AG09309 (cell line): Measurements from ENCODE around the gene SHMT1.

Experiments
- DNase-seq: peaks from one replicate; pipeline ENCODE4 v3.0.0-alpha.2; 2010; ENCODE audit warnings: low read depth
- H3K4me3 ChIP-seq: 2 replicates; pipeline ENCODE4 v1.5.1; 2011; ENCODE audit warnings: mild to moderate bottlenecking, low read depth, low read length, moderate library complexity; ENCODE audit not compliant: control insufficient read depth
- TF ChIP-seq, protein P1 (sequence below): IDR thresholded peaks from 2 replicates; pipeline ENCODE4 v1.5.1; 2011; ENCODE audit warnings: mild to moderate bottlenecking, low read depth, low read length, inconsistent platforms; ENCODE audit not compliant: insufficient read depth, control insufficient read depth; ENCODE audit errors: missing control alignments

Gene SHMT1

DNA sequence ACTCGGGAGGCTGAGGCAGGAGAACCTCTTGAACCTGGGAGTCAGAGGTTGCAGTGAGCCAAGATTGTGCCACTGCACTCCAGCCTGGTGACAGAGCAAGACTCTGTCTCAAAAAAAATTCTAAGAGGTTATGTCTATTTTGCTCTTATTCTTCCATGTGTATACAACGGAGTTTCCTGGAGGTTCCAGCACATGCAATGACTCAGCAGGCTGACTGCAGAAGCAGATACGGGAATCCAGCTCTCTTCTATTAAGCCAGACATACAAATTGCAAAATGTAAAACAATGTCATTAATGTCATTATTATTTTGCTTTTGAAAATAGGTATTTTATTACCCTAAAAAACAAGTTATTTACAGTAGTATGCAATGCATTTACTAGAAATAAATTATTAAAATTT is 84.5 kb downstream of the SHMT1 start:
- no peak for DNase-seq
- no peak overlapping the region for H3K4me3 ChIP-seq
- TF ChIP-seq, protein P1, sequence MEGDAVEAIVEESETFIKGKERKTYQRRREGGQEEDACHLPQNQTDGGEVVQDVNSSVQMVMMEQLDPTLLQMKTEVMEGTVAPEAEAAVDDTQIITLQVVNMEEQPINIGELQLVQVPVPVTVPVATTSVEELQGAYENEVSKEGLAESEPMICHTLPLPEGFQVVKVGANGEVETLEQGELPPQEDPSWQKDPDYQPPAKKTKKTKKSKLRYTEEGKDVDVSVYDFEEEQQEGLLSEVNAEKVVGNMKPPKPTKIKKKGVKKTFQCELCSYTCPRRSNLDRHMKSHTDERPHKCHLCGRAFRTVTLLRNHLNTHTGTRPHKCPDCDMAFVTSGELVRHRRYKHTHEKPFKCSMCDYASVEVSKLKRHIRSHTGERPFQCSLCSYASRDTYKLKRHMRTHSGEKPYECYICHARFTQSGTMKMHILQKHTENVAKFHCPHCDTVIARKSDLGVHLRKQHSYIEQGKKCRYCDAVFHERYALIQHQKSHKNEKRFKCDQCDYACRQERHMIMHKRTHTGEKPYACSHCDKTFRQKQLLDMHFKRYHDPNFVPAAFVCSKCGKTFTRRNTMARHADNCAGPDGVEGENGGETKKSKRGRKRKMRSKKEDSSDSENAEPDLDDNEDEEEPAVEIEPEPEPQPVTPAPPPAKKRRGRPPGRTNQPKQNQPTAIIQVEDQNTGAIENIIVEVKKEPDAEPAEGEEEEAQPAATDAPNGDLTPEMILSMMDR = no peak
